GM19455 (cell line): ENCODE measurements around the gene CDC27.
"Not testable (repeated sequence)": the region's sequence is repeated elsewhere in the genome, so short reads cannot be mapped to it uniquely, and the experiment has no call there.

ENCODE experiments used
- ATAC-seq: cut with Tn5 transposase; IDR thresholded peaks from one replicate; pipeline ENCODE4 v1.9.1; 2021; ENCODE audit not compliant: unreplicated experiment

The CDC27 gene

DNA sequence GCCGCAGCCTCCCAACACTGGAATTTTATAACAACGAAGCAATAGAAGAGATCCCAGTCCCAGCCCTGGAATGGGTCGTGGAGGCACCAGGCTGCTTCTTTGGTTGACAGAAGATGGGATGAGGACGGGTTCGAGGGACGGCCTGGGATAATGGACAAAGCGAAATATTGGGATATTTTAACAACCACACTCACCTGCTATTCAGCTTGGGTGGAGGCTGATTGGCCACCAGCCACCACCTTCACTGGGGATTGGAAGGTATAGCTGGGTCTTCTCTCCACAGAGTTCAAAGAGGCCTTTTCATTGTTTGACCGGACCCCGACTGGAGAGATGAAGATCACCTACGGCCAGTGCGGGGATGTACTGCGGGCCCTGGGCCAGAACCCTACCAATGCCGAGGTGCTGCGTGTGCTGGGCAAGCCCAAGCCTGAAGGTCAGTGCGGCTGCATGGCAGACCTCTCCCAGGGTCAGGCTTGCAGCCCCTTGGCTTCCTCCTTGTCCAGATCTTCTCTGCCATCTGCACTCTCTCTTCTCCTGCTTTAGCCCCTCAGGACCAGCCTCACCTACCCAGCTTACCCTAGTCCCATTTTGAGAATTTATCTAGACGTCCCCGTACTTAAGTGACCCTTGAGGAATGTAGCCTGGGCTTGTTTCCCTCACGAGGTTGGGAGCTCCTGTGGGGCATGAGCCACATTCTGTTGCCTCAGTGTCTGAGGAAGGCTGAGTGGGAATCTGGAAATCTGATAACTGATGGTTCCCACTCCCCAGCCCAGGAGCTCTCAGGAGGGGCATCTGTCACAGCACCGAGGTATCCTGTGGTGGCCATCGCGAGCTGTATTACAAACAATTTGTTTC, 30.8 kb upstream of the CDC27 start:
- no peak for ATAC-seq

DNA sequence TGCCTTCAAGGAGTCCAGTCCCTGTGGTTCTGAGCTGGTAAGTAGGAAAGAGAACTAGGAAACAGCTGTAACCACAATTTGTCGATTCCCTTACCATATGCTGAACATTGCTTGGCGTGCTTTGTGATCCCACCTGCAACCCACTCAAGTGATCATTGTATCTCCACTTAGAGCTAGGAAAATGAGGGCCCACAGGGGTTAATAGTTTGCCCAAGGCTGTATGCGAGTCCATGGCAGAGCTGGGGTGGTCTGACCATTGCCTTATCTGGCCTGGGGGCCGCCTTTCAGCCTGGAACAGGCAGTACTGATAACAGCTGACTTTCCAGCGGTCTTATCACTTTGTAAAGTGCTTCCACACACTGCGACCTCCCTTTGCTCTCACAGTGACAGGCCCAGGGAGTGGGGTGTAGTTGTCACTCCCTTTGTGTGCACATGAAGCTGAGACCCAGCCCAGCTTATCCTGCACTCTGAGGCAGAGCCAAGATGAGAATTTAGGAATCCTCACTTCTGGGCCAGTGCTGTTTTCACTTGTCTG, 29.9 kb upstream of the CDC27 start:
- ATAC-seq = no peak

DNA sequence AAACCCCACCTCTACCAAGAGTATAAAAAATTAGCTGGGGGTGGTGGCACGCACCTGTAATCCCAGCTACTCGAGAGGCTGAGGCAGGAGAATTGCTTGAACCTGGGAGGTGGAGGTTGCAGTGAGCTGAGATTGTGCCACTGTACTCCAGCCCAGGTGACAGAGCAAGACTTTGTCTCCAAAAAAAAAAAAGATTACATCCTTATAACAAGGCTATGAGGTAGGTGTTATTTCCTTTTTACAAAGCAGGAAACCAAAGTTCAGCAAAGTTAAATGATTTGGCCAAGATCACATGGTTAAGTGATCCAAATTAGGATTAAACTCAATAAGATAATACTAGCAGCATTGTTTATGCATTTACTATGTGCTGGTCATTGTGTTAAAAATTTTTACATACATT, 28.2 kb upstream of the CDC27 start:
- ATAC-seq = not testable (repeated sequence)

GRCh38 chr17:47216821-47217220, 27.7 kb upstream of the CDC27 start:
- not testable (repeated sequence) for ATAC-seq

DNA sequence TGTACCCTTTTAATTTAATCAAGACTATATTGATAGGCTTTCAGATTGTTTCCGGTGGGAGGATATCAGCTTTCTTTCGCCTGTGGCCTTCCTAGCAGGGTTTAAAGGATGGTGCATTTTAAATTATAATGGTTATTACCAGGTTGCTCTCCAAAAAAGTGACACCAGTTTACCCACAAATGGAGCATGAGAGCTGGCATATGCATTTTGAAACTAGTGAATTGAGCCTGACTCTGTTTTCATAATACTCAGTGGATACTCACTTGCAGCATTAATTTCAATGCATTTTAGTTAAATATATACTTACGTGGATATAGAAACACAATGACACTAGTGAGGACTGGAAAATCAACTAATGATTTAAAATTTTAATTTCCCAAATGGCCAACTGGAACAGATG, 25.8 kb upstream of the CDC27 start:
- no peak for ATAC-seq

DNA sequence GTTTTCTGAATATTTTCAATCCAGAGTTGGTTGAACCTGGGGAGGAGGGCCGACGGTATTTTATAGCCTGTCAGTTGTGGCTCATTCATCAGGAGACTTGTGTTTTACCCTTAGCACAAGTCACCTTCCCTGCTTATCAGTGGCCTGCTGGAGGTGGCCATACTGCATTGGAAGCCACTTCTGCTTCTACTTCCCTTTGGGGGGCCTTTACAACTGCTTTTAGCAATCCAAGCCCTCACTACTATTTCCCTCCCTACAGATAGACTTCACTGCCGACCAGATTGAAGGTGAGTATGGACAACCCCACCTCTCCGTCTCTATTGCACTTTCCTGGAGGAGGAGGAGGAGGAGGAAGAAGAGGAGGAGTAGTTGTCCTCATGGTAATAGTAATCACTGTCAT, 24.4 kb upstream of the CDC27 start:
- ATAC-seq = no peak

- ATAC-seq = no peak
These were observed 23.4 kb upstream of the CDC27 start for GRCh38 chr17:47212458-47212857.

GRCh38 chr17:47210779-47211178, 21.7 kb upstream of the CDC27 start:
- ATAC-seq = no peak

DNA sequence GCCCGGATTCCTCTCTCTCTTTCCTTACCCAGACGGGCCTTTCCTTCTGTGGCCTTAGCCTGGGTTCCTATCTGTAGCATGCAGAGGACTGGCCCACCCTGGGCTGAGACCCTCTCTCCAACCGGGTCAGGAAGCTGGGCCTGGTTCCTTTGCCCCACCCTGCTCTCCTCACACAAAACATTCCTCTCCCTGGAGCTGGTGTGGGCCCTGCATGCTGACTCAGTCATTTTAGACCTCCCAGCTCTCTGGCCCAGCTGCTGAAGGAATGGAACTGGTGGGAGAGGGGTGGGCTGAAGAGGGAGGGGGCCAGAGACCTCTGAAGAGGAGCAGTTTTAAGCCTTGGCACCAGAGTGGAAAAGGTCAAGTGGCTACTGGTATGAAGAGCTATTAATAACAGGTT, 21.0 kb upstream of the CDC27 start:
- ATAC-seq = no peak

- no peak for ATAC-seq
These were observed 20.4 kb upstream of the CDC27 start for GRCh38 chr17:47209499-47209898.

DNA sequence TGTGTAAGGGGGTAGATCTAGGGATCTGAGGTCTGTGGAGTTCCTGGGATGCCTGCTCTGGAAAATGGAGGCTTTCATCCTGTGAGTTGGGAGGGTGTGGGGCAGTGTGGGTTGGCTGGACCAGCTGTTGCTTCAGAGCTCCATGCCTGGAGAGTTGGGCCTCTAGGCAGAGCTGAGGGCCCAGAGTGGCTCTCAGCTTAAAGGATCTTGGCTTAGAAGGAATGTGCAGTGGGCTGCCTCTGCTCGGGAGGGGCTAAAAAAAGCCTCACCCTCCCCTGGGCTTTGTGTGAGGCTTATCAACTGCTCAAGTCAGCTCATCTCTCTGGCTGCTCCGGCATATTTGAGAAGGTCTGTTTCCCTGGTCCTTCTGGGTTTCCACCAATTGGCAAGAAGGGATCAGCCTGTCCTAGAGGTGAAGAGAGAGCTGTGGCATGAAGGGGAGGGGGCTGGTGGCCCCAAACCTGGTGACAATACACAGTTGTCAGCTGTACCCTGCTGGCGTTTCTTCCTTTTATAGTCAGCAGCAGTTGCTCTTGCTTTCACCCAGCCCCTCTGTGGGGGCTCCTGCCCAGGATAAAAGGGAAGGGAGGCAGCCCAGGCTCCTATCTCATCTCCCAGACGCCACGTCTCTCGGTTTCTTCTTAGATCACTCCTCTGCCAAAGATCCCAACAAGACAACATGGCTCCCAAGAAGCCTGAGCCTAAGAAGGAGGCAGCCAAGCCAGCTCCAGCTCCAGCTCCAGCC, 19.8 kb upstream of the CDC27 start, which contains the start of gene MYL4:
Gene MYL4 (plus strand): TSS at position 605 of the 745 bp plus-strand sequence. CDS start 75 bp downstream, at position 680.
- no peak for ATAC-seq

DNA sequence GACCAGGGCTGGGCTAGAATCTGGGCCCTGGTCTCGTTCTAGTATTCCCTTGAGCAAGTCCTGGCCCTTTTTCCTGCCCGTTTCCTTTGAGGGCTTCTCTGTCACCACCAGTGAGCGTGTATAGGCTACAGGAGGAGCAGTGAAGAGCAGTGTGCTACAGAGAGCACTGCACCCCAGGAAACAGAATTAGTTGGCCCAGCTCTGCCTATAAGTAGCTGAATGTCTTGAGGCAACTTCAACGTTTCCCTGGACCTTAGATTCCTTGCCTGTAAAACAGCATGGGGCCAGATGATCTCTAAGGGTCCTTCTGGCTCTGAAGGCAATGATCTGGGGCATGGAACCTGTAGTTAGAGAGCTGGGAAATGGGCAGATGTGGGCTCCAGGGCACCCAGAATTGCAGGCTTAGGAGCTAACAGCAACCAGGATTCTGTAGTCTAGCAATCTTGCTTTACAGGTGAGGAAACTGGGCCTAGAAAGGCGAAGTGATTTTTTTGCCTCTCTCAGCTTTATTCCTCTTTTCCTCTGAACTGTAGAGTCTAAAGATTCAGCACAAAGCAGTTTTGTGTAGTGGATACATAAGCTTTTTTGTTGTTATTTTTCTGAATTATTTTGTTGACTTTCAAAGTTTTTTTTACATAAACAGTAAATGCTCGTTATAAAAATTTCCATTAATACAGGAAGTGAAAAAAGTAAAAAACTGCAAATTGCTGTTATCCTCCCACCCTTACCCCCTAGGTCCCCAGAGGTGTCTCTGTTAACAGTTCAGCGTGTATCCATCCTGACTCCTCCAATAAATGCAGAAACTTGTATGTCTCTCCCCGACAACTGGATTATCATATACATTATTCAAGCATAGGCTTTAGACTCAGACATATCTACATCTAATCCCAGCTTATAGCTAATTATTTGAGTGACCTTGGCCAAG, 18.3 kb upstream of the CDC27 start:
- no peak for ATAC-seq

DNA sequence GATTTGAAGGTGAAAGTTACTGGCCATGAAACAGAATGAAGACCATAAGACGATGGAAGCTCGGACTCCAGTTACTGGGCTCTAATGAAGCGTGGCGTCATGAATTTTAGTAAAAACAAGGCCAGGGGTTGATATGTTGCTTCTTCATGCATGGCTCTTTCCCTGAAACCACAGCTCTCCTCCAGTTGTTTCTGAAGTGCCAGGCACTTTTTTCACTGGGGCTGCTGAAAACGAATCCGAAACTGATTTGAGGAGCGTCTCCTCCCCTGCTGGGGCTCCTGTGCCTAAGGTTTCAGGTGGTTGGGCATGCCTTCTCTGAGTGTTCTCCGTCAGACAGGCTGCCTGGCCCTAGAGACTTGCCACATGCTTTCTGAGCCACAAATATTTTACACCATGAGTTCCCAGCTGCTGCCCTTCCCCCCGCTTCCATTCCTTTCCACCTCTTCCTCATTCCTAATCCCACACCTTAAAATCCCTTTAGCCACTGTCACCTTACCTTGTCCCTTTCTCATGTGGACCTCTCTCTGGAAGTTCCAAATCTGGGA, 16.4 kb upstream of the CDC27 start:
- no peak for ATAC-seq

DNA sequence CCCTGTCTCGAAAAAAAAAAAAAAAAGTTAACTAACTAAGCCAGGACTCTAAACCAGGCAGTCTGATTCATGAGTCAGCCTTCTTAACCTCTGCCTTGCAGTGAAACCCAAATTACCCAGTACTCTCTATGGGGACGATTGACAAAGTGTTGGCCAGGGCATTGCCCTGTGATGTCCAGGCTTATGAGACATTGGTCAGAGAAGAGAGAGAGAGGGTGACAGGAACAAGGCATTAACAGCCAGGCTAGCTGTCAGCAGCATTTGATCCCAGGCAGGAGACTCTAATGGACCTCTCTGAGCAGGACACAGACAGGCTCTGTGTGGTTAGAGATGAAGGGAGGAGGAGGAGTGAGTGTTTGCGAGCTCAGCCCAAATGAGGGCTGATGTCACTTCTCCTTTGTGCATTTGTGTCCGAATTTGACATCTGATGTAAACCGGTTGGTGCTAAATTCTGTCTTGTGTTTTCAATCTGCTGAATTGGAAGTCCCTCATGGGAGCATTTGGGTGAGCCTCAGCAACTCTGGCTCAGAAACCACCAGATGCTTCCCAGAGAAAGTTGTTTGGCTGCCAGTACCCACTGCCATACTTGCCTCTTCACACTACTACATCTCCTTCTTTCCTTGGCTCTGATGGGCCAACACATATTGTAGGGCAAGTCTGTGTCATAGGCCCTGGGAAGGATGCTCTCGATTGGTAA, 15.8 kb upstream of the CDC27 start:
- no peak for ATAC-seq

DNA sequence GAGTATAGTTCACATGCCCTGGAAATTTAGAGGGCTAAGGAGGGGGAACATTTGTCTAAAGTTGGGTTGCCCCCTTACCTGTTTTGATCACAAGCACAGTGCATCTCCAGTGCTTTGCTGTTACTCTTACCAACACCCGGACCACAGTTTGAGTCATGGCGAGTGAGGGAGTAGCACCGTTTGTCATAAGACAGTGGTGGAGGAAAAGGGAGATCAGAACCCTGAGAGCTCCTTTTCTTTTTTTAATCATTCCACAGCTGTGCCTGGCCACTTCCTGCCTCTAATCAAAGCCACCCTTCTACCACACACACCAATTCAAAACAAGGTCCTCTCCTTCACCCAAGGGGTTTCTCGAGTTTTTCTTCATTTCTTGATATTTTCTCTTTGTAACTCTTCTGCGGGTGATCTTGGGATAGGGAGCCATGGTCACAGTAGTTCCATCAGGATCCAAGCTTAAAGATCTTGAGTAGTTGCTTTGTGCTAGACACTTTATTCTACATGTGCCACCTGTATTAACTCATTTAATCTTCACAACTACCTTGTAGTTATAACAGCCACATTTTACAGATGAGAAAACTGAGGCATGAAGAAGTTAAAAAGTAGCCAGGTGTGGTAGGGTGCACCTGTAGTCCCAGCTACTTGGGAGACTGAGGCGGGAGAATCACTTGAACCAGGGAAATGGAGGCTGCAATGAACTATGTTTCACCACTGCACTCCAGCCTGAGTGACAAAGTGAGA, 15.1 kb upstream of the CDC27 start:
- ATAC-seq = no peak

DNA sequence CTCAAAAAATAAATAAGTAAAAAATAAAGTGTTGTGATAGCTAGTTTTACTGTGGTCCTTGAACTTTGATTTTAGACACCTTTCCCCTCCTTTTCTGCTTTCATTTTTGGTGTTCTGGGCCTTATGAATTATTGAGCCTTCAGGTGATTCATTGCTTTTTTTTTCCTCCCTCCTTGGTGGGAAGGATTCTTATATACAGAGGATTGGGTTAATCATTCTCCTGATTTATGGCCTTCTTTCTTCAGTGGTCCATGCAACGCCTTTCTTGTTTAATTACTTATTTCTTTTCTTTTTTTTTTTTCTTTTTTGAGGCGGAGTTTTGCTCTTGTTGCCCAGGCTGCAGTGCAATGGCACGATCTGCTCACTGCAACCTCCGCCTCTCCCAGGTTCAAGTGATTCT, 12.1 kb upstream of the CDC27 start:
- ATAC-seq = no peak

DNA sequence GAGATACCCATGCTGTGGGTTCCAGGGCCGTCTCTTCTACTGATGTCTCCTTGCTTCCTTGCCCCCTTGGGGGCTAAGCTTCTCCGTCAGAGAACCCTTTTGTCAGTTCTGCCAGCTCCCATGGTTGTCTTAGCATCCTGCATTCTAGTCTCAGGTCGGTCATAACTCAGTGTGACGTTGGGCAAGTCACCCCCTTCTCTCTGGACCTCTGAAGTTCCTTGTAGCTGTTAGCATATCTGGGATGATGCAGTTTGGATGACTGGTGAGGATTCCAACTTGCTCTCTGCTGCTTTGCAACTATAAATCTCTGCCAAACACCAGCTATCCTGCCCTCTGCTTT, 11.2 kb upstream of the CDC27 start:
- ATAC-seq = no peak

DNA sequence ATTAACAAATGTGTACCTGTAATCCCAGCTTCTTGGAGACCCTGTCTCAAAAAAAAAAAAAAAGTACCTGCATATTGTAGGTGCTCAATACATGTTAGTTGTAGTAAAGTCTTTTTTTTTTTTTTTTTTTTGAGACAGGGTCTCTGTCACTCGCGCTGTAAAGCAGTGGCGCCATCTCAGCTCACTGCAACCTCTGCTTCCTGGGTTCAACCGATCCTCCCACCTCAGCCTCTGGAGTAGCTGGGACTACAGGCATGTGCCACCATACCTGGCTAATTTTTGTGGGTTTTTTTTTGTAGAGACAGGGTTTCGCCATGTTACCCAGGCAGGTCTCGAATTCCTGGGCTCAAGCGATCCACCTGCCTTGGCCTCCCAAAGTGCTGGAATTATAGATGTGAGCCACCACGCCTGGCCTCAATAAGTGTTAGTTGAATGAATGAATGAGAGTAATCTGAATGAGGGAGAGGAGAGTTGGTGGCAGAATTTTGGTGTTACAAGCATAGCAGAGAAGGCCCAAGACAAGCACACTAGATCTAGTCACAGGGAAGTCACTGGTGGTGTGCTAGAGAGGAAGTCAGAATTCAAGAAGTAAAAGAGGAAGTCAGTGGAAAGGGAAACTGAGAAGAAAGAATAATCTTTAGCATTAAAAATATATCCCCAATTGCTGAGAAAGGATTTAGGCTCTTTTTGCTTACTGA, 10.7 kb upstream of the CDC27 start:
- no peak for ATAC-seq

- ATAC-seq = no peak
These were observed 8.7 kb upstream of the CDC27 start for GRCh38 chr17:47197821-47198220.
